Mesenchymal stem cell (in vitro differentiated cells and primary cell): Measurements from ENCODE around the gene NAGPA.

ENCODE experiments used
- DNase-seq: peaks from one replicate; pipeline ENCODE4 v3.0.0-alpha.2; 2013
- H2AFZ ChIP-seq: one replicate; pipeline ENCODE4 v1.6.1; 2013; ENCODE audit warnings: low read depth, mild to moderate bottlenecking, control low read depth, inconsistent platforms, low read length, moderate library complexity
- H2AK5ac ChIP-seq: 2 replicates; pipeline ENCODE4 v1.6.1; 2013; ENCODE audit warnings: low read length, moderate library complexity, mild to moderate bottlenecking, inconsistent platforms; ENCODE audit not compliant: severe bottlenecking
- H2BK120ac ChIP-seq: one replicate; pipeline ENCODE4 v1.6.1; 2013; ENCODE audit warnings: low read depth, mild to moderate bottlenecking, inconsistent platforms, low read length, moderate library complexity
- H2BK12ac ChIP-seq, 2 experiments: one replicate each; pipeline ENCODE4 v1.6.1; 2013; ENCODE audit warnings: inconsistent platforms in 2 of 2, low read length in 2 of 2, mild to moderate bottlenecking in 2 of 2, moderate library complexity in 2 of 2, control low read depth in 1 of 2
- H2BK15ac ChIP-seq: one replicate; pipeline ENCODE4 v1.6.1; 2013; ENCODE audit warnings: mild to moderate bottlenecking, low read depth, inconsistent platforms; ENCODE audit not compliant: poor library complexity, severe bottlenecking
- H2BK5ac ChIP-seq: 2 replicates; pipeline ENCODE4 v1.6.1; 2013; ENCODE audit warnings: low read depth, mild to moderate bottlenecking, low read length, control low read depth, inconsistent platforms; ENCODE audit not compliant: poor library complexity, severe bottlenecking
- H3K14ac ChIP-seq, 2 experiments: one replicate each; pipeline ENCODE4 v1.6.1; 2013; ENCODE audit warnings: inconsistent platforms in 2 of 2, low read length in 2 of 2, control low read depth in 1 of 2, mild to moderate bottlenecking in 1 of 2, moderate library complexity in 1 of 2
- H3K18ac ChIP-seq, 2 experiments: one replicate each; pipeline ENCODE4 v1.6.1; 2013; ENCODE audit warnings: inconsistent platforms in 2 of 2, low read length in 2 of 2, control low read depth in 1 of 2, low read depth in 1 of 2, mild to moderate bottlenecking in 1 of 2
- H3K23ac ChIP-seq, 2 experiments: one replicate each; pipeline ENCODE4 v1.6.1; 2013; ENCODE audit warnings: inconsistent platforms in 2 of 2, low read length in 2 of 2, mild to moderate bottlenecking in 2 of 2, moderate library complexity in 2 of 2, control low read depth in 1 of 2
- H3K27ac ChIP-seq: 2 replicates; pipeline ENCODE4 v1.5.1; 2013; ENCODE audit warnings: mild to moderate bottlenecking, moderate library complexity, low read length, control low read depth, inconsistent platforms; ENCODE audit not compliant: poor library complexity, severe bottlenecking
- H3K27me3 ChIP-seq, 2 experiments: 2 replicates each; pipeline versions ENCODE4 v1.6.1 to v1.7.0; 2013; ENCODE audit warnings: low read length in 2 of 2, mild to moderate bottlenecking in 2 of 2, moderate library complexity in 2 of 2, control low read depth in 1 of 2, inconsistent platforms in 1 of 2; ENCODE audit not compliant: control insufficient read depth in 1 of 2, insufficient read depth in 1 of 2
- H3K36me3 ChIP-seq, 2 experiments: 2 replicates each; pipeline versions ENCODE4 v1.6.1 to v1.7.0; 2013; ENCODE audit warnings: low read length in 2 of 2, control low read depth in 1 of 2, inconsistent platforms in 1 of 2, low read depth in 1 of 2, mild to moderate bottlenecking in 1 of 2; ENCODE audit not compliant: insufficient read depth in 2 of 2, control insufficient read depth in 1 of 2
- H3K4ac ChIP-seq, 2 experiments: one replicate each; pipeline ENCODE4 v1.6.1; 2013; ENCODE audit warnings: inconsistent platforms in 2 of 2, low read length in 2 of 2, mild to moderate bottlenecking in 2 of 2, moderate library complexity in 2 of 2, control low read depth in 1 of 2, low read depth in 1 of 2
- H3K4me1 ChIP-seq: 2 replicates; pipeline ENCODE4 v1.6.1; 2013; ENCODE audit warnings: low read depth, low read length, control low read depth; ENCODE audit not compliant: control insufficient read depth, insufficient read depth
- H3K4me2 ChIP-seq: 2 replicates; pipeline ENCODE4 v1.6.1; 2013; ENCODE audit warnings: low read length, mild to moderate bottlenecking, inconsistent platforms; ENCODE audit not compliant: poor library complexity, severe bottlenecking
- H3K4me3 ChIP-seq, 2 experiments: 2 replicates each; pipeline versions ENCODE4 v1.5.1 to v1.7.0; 2013; ENCODE audit warnings: low read length in 2 of 2, mild to moderate bottlenecking in 2 of 2, control low read depth in 1 of 2, low read depth in 1 of 2; ENCODE audit not compliant: insufficient read depth in 1 of 2
- H3K79me1 ChIP-seq: replicated peaks from 2 replicates; pipeline ENCODE4 v1.6.1; 2013; ENCODE audit warnings: mild to moderate bottlenecking, control low read depth, low read length, inconsistent platforms; ENCODE audit not compliant: poor library complexity, severe bottlenecking
- H3K9ac ChIP-seq: 2 replicates; pipeline ENCODE4 v1.7.0; 2013; ENCODE audit warnings: mild to moderate bottlenecking, low read length, moderate library complexity
- H3K9me3 ChIP-seq: 2 replicates; pipeline ENCODE4 v1.7.0; 2013; ENCODE audit warnings: mild to moderate bottlenecking, low read length; ENCODE audit not compliant: control insufficient read depth
- H4K8ac ChIP-seq: one replicate; pipeline ENCODE4 v1.6.1; 2013; ENCODE audit warnings: inconsistent platforms, mild to moderate bottlenecking, low read length, moderate library complexity
- H4K91ac ChIP-seq: one replicate; pipeline ENCODE4 v1.6.1; 2013; ENCODE audit warnings: mild to moderate bottlenecking, low read length, inconsistent platforms
- WGBS: methylation state at CpG from one replicate; pipeline ENCODE4 v1.1.7; 2013; ENCODE audit warnings: mixed read lengths; 5-methylcytosine and 5-hydroxymethylcytosine counted together

Gene NAGPA

DNA sequence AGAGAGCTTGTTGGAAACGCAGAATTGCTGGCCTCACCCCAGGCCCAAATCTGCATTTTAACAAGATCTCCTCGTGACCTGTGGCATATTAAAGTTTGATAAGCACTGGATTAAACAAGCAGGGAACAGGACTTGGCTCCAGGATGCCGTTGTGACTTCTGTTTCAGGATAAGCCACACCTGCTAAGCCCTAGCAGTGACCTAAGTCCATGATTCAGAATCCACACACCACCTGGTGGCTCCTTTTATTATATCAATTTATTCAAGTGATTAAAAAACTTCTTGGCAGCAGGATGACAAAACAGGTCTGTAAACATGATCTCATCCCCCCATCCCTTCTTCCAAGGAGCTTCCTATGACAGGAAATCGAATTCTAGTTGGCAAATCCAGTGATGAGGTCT, 9.1 kb downstream of the NAGPA start:
- Histone ChIP-seq H3K18ac (no peak overlapping the region), H2AK5ac (no peak overlapping the region), H3K27me3 (peaks cover 10 to 29% of the 10 kb centered on the region in 2 experiments), H4K8ac (no peak overlapping the region), H4K91ac (no peak overlapping the region), H2BK15ac (no peak overlapping the region), H3K9me3 (no peaks in the 10 kb centered on the region), H3K23ac (no peak overlapping the region), H3K79me1 (no peaks in the 10 kb centered on the region), H3K4ac (no peak overlapping the region), H2BK5ac (no peak overlapping the region), H3K14ac (no peak overlapping the region), H3K36me3 (peaks cover 15 to 30% of the 10 kb centered on the region in 2 experiments), H2AFZ (no peak overlapping the region), H2BK12ac (no peak overlapping the region), H3K9ac (no peak overlapping the region), H3K4me2 (no peak overlapping the region), H3K4me1 (no peaks in the 10 kb centered on the region), H2BK120ac (no peak overlapping the region), H3K27ac (no peak overlapping the region), H3K4me3 (no peak overlapping the region)
- no peak for DNase-seq
- 88% methylated on average over 4 of the region's 4 CpGs for WGBS

DNA sequence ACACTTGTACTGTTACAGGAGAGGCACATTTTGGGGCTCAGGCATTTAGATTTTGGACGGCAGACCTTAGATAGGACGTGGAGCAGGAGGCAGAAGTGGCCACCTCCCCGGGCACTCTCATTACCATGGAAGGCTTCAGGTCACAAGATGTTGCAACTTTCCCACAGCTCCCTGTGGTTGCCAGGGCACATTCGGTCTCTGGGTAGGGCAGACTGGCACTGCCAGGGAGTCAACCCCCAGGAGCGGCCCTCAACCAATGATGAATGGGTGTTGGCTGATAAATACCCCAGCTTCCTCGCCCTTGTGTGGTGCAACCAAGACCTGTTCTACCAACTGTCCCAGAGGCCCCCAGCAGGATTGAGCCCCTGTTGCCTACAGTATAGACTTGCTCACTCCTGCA, 11.2 kb downstream of the NAGPA start:
- Histone ChIP-seq H2BK5ac (no peak overlapping the region), H2BK15ac (no peak overlapping the region), H3K79me1 (no peaks in the 10 kb centered on the region), H3K4me1 (no peaks in the 10 kb centered on the region), H2BK120ac (no peak overlapping the region), H3K27me3 (peaks cover 13 to 41% of the 10 kb centered on the region in 2 experiments), H2AFZ (no peak overlapping the region), H3K4me3 (no peak overlapping the region), H3K9ac (no peak overlapping the region), H2AK5ac (no peak overlapping the region), H3K36me3 (peaks cover 10 to 15% of the 10 kb centered on the region in 2 experiments), H4K91ac (no peak overlapping the region), H3K4ac (no peak overlapping the region), H3K18ac (no peak overlapping the region), H3K23ac (no peak overlapping the region), H3K27ac (no peak overlapping the region), H3K4me2 (no peak overlapping the region), H2BK12ac (no peak overlapping the region), H3K14ac (no peak overlapping the region), H4K8ac (no peak overlapping the region), H3K9me3 (no peaks in the 10 kb centered on the region)
- DNase-seq = no peak
- WGBS = 94% methylated on average over 6 of the region's 6 CpGs

GRCh38 chr16:5020551-5020950, 13.2 kb downstream of the NAGPA start:
- no peak overlapping the region for H3K4me3 ChIP-seq
- no peak overlapping the region for H2BK15ac ChIP-seq
- no peak for DNase-seq
- no peak overlapping the region for H3K4ac ChIP-seq
- no peak overlapping the region for H4K91ac ChIP-seq
- no peak overlapping the region for H3K18ac ChIP-seq
- H3K9ac ChIP-seq = no peak overlapping the region
- H3K4me2 ChIP-seq = no peak overlapping the region
- H3K14ac ChIP-seq = no peak overlapping the region
- peaks cover 24 to 59% of the 10 kb centered on the region in 2 experiments for H3K27me3 ChIP-seq
- WGBS = 82% methylated on average over 15 of the region's 15 CpGs
- no peak overlapping the region for H2BK5ac ChIP-seq
- no peak overlapping the region for H2AFZ ChIP-seq
- no peak overlapping the region for H2AK5ac ChIP-seq
- H3K9me3 ChIP-seq = no peaks in the 10 kb centered on the region
- no peaks in the 10 kb centered on the region for H3K79me1 ChIP-seq
- H4K8ac ChIP-seq = no peak overlapping the region
- H3K4me1 ChIP-seq = no peaks in the 10 kb centered on the region
- peaks cover 8 to 10% of the 10 kb centered on the region in 2 experiments for H3K36me3 ChIP-seq
- H3K23ac ChIP-seq = no peak overlapping the region
- no peak overlapping the region for H2BK120ac ChIP-seq
- H2BK12ac ChIP-seq = no peak overlapping the region
- H3K27ac ChIP-seq = no peak overlapping the region

DNA sequence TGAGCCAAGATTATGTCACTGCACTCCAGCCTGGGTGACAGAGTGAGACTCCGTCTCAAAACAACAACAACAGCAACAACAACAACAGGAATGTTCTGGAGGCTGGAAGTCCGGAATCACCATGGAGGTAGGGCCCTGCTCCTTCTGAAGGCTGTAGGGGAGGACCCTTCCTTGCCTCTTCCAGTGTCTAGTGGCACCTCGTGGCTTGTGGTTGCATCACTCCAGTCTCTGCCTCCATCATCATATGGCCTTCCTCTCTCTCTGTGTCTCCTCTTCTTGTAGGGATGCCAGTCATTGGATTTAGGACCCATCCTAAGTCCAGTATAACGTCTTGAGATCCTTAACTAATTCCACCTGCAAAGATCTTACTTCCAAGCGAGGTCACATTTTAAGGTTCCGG, 14.0 kb downstream of the NAGPA start:
- no peak overlapping the region for H3K18ac ChIP-seq
- DNase-seq = no peak
- no peak overlapping the region for H3K14ac ChIP-seq
- peaks cover 0 to 5% of the 10 kb centered on the region in 2 experiments for H3K36me3 ChIP-seq
- H3K9me3 ChIP-seq = no peaks in the 10 kb centered on the region
- H2BK15ac ChIP-seq = no peak overlapping the region
- no peak overlapping the region for H3K4ac ChIP-seq
- H2BK12ac ChIP-seq = no peak overlapping the region
- no peak overlapping the region for H3K4me2 ChIP-seq
- H3K27ac ChIP-seq = no peak overlapping the region
- H2BK120ac ChIP-seq = no peak overlapping the region
- H3K79me1 ChIP-seq = no peaks in the 10 kb centered on the region
- no peak overlapping the region for H2BK5ac ChIP-seq
- H3K4me3 ChIP-seq = no peak overlapping the region
- no peak overlapping the region for H2AFZ ChIP-seq
- H3K9ac ChIP-seq = no peak overlapping the region
- H2AK5ac ChIP-seq = no peak overlapping the region
- no peak overlapping the region for H3K23ac ChIP-seq
- H3K27me3 ChIP-seq = peaks cover 24 to 59% of the 10 kb centered on the region in 2 experiments
- 84% methylated on average over 6 of the region's 6 CpGs for WGBS
- H3K4me1 ChIP-seq = no peaks in the 10 kb centered on the region
- no peak overlapping the region for H4K8ac ChIP-seq
- H4K91ac ChIP-seq = no peak overlapping the region
